Stomach (tissue), 4 donors: ENCODE measurements around the gene CCDC158.

ENCODE experiments used
- EP300 ChIP-seq: sonication (generic); formaldehyde crosslinking; IDR thresholded peaks from one replicate; pipeline ENCODE4 v1.6.1; 2017; ENCODE audit warnings: antibody characterized with exemption
- POLR2A ChIP-seq, 4 donors: fragments of 450-650 bp; IDR thresholded peaks; one replicate each; pipeline ENCODE4 v1.6.1; 2016; ENCODE audit warnings: antibody characterized with exemption in 4 of 4, control low read depth in 2 of 4, mild to moderate bottlenecking in 1 of 4, moderate library complexity in 1 of 4
- POLR2AphosphoS5 ChIP-seq, 3 donors: sonication (generic); formaldehyde crosslinking; IDR thresholded peaks; one replicate each; pipeline ENCODE4 v1.6.1; 2016; ENCODE audit warnings: antibody characterized with exemption in 3 of 3
- TF ChIP-seq, protein P1 (sequence below), 7 experiments: fragments of 450-650 bp in 4 of 7; fragments of 200-600 bp in 3 of 7; sonication (generic) in 3 of 7; IDR thresholded peaks; one replicate each; pipeline ENCODE4 v1.5.1; 2016 to 2019; ENCODE audit warnings: antibody characterized with exemption in 7 of 7, control low read depth in 2 of 7, mild to moderate bottlenecking in 1 of 7

DNA sequence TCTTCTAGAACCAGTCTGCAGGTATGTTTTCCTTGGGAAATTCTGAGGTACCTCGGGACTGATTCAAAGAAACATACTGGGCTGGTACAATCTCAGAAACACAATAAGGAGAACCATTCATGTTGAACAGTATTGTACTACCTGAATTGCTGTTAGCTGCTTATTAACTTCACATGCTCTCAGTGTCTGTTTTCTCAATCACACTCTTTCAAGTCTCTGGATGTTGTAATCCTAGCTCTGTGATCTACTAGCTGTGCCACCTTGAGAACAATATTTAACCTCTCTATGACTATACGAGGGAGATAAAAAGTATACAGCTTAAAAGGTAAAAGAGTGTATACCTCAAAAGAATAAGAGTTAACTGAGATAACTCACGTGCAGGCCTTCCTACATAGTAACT lies 10.3 kb downstream of the CCDC158 start:
- TF ChIP-seq, protein P1, sequence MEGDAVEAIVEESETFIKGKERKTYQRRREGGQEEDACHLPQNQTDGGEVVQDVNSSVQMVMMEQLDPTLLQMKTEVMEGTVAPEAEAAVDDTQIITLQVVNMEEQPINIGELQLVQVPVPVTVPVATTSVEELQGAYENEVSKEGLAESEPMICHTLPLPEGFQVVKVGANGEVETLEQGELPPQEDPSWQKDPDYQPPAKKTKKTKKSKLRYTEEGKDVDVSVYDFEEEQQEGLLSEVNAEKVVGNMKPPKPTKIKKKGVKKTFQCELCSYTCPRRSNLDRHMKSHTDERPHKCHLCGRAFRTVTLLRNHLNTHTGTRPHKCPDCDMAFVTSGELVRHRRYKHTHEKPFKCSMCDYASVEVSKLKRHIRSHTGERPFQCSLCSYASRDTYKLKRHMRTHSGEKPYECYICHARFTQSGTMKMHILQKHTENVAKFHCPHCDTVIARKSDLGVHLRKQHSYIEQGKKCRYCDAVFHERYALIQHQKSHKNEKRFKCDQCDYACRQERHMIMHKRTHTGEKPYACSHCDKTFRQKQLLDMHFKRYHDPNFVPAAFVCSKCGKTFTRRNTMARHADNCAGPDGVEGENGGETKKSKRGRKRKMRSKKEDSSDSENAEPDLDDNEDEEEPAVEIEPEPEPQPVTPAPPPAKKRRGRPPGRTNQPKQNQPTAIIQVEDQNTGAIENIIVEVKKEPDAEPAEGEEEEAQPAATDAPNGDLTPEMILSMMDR (IDR thresholded peaks at IDR 0.05) = no peak
- TF ChIP-seq POLR2AphosphoS5 (IDR thresholded peaks at IDR 0.05) = no peak
- no peak for TF ChIP-seq POLR2A (IDR thresholded peaks at IDR 0.05)
- TF ChIP-seq EP300 = no peak
